NCI-H1105 treated with DMSO at 0.1 percent for 48 hours (cell line): ENCODE measurements around the gene SBSN.
A peak's percentile ranks its signal among the peaks of the same experiment; 100 is the strongest.

ENCODE experiments used
- DNase-seq: peaks from one replicate; lab custom pipeline; 2025; lab: John Stamatoyannopoulos, UW

The SBSN gene

DNA sequence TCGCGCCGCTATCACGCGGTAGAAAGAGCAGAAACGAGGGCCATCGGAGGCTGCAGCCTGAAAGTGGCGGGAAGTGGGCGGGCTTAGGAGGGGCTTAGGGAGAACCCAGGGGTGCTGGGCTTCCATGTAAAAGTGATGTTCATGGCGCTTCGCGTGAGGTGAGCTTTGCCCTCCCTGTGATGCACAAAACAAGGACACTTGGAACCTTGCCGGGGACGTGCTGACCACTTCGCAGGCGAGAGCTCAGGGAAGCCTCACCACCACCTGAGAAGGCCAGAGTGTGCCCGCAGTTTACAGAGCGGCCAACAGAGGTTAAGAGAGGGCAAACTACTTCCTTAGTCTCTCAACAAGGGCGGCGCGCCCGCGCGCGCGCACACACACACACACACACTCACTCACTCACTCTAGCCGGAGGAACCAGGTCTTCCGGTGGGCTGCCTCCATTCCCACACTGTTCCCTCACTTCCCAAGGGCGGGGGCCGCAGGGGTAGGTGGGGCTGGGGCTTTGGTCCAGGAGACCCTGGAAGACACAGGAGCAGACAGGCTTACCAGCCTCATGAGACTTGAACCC lies 5.8 kb upstream of the SBSN start:
- DNase-seq, result no peak

DNA sequence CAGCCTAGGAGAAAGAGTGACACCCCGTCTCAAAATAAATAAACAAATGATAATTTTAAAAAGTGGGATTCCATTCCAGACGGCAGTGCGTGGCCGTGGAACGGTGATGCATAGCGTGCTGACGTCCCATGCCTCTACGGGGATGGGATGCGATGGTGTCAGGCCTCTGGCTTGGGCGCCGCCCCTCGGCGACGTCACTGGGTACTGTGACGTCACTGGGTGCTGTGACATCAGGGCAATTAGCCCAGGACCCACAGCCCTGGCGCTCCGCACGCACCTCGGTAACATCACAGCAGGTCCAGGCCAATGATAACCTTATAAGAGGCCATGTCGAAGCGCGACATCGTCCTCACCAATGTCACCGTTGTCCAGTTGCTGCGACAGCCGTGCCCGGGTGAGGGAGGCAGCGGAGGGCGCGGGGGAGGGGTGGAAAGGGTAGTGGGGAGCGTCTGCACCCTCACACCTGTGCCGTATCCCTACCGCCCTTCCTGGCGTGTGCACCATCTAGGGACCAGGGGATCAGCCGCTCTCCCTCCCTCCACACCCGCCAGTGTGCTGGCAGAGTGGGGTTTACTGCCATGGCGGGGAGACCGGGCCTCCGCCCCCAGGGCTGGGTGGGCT lies 5.2 kb upstream of the SBSN start, which contains the start of gene GAPDHS:
Gene GAPDHS, plus strand, starts transcription at position 256 of the 621 bp plus-strand sequence. Its CDS starts 72 bp downstream, at position 328.
- DNase-seq, result no peak

DNA sequence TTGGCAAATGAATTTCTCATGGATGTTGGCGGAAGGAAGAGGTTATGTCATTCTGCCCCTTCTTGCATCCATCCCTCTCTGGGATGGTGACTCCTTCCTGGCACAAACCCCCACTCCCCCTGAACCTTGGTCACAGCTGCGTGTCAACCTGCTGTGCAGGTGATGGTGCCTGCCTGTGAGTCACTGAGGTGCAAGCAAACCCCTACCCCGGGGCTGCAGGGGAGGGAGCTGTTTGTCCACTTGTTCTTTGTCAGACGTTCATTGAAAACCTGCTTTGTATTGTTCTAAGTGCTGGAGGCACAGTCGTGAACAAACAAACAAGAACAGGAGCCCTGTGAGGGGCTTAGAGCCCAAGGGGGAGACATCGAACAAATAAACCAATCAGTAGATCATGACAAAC lies 3.2 kb upstream of the SBSN start:
- DNase-seq, result no peak

DNA sequence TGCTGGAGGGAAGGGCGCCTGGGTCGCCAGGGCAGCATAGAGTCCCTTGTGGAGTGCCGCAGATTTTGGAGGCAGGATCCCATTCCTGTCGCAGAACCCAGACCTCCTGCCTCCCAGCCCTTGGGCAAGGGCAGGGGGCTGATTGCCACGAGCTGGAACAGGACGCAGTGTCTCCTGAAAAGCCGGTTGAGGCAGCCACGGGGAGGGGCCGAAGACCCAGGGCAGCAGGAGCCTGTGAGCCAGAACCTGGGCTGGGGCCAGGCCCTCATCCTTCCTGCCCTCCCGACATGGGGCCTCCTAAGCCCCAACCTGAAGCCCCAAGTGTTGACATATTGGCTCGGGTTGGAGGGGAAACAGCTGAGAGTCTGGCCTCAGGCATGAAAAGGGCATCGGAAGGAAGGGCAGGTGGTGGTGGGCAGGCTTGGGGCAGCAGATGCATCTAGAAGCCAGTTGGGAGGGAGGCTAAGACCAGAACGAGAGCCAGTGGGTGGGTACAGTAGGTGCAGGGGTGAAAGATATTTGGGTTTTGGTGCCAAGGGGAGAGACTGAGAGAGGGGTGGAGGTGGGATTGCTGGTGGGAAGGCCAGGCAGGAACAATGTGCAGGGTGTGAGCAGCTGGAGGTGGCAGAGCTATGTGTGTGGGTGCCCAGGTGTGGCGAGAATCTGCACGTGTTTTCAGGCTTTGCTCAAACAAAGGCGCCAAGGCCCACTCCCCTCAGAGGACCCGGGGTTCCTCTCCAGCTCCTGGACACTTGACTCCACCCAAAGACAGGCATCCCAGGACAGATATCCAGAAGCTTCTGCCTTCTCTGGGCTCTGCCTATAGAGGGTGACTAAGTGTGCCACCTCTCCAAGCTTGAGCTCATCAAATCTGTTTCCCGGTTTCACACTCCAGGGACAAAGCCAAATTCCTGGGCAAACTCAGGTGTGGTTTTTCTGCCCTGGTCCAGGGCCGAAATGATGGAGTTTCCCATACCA lies 1.4 kb upstream of the SBSN start:
- no peak for DNase-seq

DNA sequence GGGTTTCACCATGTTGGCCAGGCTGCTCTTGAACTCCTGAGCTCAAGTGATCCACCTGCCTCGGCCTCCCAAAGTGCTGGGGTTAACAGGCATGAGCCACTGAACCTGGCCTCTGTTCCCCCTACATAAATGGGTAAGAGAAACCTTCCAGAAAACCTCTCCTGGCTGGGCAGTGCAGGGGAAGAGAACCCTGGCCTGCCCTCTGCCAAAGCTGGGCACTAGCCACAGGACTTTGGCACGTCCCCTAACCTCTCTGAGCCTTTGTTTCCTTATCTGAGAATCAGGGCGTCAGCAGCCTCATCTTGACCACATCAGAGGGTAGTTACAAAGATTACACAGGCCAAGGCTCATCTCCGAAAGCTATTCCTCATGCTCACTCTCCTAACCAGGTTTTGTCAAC lies 2.2 kb downstream of the SBSN start:
- DNase-seq, result no peak

DNA sequence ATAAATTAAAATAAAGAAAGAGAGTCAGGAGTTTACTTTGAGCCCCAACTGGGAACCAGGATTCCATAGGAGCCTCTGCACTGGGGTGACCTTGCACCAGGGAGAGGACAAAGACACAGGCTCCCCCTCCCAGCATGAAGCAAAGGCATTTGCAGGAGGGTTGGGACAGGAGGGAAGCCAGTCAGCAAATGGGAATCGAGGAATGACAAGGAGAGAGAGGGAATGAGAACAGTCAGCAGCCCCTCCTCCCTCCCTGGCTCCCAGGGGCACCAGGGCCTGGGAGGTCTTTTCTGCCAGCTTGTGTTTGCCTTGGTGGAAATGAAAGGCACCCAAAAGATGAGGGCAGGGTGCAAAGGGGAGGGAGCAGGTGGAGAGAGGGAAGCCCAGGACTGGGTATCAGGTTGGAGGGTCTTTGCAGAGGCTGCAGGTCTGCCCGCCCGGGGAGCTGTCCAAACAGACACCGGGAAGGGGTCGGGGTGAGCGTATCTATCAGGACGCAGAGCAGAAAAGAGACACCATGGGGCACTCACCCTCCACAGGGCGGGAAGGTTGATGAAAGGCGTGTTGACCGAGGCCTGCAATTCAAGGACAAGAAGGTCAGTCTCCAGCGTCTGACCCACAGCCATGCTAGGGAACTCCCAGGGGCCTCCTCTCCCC lies 3.8 kb downstream of the SBSN start:
- no peak for DNase-seq

DNA sequence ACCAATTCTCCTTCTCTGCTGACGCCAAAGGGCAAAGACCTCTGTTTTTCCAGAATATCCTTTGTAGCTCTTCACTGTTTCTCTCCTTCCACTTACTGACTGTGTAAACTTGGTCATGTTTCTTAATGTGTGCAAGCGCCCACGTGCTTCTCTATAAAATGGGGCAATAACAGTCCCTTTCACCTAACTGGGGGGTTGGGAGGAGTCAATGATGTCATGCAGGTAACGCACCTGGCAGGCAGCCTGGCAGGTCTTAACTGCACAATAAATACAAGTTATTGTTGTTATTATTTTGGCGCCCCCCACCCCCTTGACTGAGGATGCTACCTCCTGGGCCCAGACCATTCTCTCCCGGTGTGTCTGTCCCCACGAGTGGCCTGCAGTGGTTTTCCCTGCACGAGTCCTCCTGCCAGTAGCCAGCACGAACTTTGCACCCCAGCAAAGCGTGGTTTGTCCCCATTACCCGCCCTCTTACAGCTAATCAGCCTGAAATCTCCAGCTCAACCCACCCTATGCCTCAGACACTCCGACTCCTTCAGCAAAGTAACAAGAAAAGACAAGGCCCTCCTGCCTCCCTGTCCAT lies 5.3 kb downstream of the SBSN start:
- no peak for DNase-seq

DNA sequence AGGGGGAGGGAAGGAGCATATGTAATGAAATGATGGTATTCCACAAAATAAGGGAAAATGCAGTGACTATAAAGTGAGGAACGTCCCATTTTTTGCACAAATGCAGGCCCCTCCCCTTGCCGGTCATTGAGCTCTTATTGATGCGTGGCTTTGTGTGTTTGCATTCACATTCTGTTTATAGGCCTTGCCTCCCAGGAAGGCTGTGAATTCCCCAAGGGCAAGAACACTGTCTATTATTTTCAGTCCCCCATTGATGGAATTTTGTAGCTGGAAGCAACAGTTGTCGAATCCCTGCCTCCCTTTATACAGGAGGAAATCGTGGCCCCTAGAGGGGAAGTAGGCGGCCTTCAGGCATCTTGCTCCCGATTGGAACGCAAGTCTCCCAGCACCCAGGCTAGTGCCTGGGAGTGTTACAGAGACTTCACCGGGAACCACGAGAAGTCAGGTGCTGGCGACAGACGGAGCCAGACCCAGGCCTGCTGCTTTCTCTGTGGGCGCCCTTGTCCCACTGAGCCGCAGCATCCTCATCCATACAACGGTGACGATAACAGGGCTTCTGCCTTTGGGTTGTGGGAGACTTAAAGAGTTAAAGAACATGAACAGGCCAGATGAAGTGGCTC lies 6.9 kb downstream of the SBSN start:
- no peak for DNase-seq

DNA sequence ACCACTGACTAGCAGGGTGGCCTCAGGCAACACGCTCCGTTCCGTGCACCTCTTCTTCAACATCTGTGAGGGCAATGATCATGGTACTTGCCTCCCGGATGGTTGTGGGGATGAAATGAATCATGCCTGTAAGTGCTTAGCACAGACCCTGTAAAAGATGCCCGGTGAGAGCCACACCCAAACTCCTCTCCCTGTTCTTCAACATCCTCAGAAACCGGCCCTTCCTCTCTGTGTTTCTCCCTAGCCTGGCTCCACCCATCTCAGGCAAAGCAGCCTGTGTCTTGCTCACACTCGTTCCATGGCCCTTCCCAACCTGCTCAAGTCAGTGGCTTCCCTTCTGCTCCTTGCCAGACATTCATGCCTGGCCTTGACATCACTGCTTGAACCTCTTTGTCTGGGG lies 8.8 kb downstream of the SBSN start:
- DNase-seq, result no peak

DNA sequence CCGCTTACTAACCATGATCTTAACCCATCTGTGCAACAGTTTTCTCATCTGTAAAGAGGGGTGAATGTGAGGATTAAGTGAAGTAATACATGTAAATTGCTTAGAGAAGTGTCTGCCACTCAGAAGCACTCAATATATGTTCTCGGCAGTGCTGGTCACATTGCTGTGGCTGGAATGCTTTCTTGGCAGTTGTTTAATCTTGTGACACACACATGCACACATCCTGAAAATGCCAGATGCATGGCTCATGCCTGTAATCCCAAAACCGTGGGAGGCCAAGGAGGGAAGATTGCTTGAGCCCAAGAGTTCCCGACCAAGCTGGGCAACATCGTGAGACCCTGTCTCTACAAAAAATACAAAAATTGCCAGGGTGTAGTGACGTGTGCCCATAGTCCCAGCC lies 9.8 kb downstream of the SBSN start:
- no peak for DNase-seq

DNA sequence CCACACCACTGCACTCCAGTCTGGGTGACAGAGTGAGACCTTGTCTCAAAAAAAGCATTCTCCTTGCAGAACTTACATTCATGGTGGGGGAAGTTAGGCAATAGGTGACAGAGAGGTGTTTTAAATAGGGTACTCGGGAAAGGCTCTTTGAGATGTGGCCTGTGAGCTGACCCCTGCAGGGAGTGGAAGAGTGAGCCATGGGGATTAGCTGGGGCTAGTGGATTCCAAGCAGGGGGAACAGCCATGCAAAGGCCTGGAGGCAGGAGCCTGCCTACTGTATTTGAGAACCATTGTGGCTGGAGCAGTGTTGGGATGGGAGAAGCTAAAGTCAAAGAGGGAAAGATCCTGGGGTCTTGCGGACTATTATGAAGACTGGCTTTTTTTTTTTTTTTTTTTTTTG lies 10.8 kb downstream of the SBSN start:
- no peak for DNase-seq

DNA sequence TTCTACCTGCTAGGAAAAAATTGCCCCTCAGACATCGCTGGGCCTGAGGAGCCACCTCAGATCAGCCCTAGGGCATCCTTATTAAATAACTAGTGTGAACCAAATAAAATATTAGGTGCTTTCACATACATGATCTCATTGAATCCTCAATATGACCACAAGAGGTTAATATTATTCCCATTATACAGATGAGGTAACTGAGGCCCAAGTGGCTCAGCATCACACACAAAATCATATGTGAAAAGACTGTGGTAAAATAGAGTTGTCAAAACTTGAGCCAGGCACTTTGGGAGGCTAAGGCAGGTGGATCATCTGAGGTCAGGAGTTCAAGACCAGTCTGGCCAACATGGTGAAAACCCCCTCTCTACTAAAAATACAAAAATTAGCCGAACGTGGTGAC lies 11.8 kb downstream of the SBSN start:
- DNase-seq, result no peak

DNA sequence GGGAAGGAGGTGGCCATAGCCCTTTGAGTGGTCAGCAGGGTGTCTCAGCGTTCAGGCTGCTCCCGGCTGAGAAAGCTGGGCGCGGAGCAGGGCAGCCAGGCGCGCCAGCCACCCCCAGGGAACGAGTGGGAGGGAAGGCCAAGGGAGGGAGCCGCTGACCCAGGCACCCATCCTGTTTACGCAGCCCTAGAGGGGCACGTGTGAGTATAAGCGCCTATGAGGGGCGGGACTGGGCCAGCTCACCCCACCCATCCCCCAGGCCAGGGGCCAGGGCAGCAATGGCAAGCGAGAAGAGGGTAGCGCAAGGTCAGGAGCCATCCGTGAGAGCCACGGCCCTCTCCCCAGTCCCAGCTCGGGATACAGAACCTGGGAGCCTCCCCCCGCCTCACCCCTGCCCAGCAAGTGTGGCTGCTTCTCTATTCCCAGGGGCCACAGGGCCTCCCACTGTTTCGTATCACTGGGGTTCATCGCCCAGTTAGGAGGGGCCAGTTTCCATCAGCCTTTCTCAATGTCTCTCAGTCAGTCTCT lies 13.8 kb downstream of the SBSN start:
- DNase-seq, result no peak

DNA sequence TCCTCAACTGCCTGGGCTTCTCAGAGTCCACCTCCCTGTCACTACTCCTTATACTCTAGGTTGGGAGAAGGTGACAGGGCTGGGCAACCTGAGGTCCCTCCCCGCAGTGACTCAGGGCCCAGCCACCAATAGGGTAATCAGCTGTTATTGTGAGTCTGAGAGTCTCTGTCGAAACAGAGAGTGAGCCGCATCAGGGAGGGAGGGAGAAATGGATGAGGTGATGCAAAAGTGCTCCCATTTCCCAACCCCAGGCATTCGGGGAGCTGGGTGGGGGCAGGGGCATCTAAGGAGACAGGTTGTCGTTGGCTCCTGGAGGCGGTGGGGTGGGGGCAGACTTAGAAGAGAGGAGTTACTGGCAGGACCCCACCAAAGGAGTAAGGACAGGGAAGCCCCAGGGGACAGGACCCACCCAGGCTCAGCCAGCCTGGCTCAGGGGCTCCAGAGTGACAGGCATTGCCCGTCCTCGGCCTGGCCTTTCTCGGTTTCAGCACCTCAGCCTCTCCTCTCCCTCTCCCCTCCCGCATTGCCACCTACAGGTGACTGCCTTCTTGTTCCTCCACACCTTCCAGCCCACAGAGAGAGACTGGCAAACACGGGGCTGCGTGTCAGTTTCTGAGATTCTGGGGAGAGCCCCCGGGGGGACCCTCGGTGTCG lies 14.4 kb downstream of the SBSN start, which contains the start of gene DMKN:
Gene DMKN, minus strand, starts transcription at position 22 of the 654 bp plus-strand sequence. CDS start 174 bp downstream, outside the sequence.
- DNase-seq, result no peak

DNA sequence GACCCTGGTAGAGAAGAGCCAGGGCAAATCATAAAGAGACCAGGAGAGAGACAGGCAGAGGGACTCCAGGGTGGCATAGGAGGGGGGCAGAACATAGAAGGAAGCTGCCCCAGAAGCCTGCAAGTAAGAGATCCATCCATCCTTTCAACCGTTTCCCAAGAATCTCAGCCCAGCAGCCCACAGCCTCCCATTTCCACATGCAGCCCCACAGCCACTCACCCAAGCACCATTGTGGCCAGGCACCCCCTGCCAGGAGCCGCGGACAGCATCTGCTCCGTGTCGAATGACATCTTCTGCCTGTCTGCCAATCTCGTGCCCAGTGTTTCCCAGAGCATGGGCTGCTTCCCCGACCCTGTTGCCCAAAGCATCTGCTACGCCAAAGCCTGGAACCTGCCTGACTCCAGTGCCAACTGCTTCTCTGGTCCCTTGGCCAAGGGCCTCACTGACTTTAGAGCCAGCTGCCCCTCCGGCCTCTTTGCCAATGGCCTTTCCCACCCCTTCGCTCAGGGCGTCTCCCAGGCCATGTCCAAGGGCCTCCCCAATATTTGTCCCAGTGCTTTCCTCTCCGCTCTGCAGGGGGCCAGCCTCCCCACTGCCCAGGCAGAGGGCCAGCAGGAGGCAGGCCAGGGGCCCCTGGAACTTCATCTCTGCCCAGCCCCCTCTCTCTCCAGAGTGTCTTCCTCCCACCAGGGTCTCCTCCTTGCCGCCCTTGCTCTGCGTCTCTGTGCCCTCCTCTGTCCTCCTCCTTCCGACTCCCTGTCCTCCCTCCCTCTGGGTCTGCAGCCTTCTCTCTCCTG lies 15.1 kb downstream of the SBSN start:
- no peak for DNase-seq

DNA sequence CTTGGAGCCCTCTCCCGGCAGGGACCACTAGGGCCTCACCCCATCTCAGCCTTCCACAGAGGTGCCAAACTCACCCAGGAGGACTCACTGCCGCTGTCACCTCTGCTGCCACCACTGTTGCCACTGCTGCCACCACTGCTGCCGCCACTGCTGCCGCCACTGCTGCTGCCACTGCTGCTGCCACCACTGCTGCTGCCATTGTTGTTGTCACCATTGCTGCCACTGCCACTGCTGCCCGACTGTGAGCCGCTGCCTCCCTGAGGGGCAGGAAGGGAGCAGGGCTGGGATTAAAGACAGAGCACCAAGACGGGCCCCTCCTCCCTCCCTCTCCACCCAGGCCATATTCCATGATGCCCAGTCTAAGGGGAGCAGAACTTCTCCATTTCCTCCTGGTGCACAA lies 16.8 kb downstream of the SBSN start:
- DNase-seq, result no peak

DNA sequence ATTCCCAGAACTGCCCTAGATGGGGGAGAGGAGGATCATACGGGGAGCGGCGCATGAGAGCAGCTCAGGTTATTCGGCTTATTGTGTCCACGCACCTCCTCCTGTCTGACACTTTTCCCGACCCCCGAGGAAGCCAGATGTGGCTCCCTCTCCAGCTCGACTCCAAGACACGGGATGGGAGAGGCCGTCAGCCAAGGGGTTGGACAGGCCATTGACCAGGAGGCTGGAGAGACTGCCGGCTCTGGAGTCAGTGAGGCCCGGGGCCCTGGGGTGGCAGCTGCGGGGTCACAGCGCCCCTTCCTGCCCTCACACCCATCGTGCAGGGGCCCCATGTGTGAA lies 17.5 kb downstream of the SBSN start:
- DNase-seq, result no peak

DNA sequence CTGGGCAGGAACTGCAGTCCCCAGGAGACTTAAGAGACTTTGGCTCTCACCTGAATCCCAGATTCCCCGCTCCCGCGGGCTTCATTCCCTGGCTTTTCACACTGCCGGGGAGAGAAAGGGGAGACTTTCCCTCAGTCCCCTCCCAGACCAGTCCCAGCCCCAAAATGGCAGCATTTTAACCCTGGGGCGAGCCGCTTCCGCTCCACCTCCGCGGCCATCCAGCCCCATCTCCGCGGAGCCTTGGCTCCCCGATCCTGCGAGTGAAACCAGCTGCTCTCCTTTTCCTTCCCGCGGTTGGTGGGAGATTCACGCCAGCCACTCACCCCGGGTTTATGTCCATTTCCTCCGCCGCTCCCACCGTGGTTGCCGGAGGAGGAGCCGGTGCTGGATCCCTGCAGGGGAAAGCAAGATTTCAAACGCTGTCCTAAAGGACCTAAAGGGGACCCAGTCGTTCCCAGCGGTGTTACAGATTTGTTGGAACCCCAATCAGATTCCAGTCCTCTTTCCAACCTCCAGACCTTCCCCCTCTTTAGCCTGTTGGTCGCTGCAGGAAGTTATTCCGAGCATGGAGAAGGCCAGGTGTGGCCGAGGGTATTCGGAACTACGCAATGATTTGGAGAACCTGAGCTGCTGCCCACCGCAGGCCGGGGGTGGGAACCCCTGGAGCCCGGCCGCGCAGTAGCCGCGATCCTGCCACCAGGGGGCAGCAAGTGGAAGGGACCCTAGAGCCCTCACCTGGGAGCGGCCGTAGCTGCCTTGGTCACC lies 18.1 kb downstream of the SBSN start:
- DNase-seq, result peak; percentile 81

DNA sequence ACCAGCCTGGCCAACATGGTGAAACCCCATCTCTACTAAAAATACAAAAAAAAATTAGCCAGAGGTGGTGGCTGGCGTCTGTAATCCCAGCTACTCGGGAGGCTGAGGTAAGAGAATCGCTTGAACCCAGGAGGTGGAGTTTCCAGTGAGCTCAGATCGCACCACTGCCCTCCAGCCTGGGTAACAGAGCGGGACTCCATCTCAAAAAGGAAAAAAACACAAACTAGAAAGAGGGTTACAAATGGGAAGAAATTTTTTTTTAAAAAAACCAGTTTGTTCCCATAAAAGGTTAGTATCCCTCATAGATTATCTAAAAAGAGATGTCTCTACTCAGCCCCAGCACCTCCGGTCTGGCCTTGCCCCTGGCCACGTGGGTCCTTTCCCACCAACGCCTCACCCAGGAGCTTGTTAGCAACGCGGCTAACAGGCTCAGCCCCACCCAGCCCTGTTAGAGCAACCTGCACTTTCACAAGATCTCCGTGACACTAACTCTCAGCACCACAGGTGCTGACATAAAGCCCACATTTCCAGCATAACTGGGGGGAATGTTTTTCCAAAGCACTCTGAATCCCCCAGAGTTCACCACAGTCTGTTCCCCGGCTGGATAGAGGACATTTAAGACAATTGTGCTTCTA lies 19.0 kb downstream of the SBSN start:
- peak; percentile 64 for DNase-seq
